Upper lobe of left lung (tissue), 6 donors: ENCODE results near the gene OR5M11. TPM values are rescaled to one million over a fixed set of nuclear protein-coding genes. Genes with fewer than 3 reads are reported as not detected.
"Not testable (repeated sequence)": the region's sequence is repeated elsewhere in the genome, so short reads cannot be mapped to it uniquely, and the experiment has no call there.

Experiments used
- ATAC-seq, 2 donors: fragments of 200-7000 bp; cut with Tn5 transposase; one replicate each; pipeline ENCODE4 v1.9.1; 2022; ENCODE audit warnings: mild to moderate bottlenecking in 2 of 2, moderate library complexity in 2 of 2; ENCODE audit not compliant: low FRiP score in 2 of 2
- DNase-seq, 2 donors: peaks; one replicate each; pipeline ENCODE4 v3.0.0-alpha.2; 2019 to 2020
- H3K27ac ChIP-seq, 4 donors: fragments of 200-600 bp; sonication (generic); one replicate each; pipeline ENCODE4 v1.5.1; 2016 to 2019
- H3K27me3 ChIP-seq, 4 donors: fragments of 200-600 bp; sonication (generic); one replicate each; pipeline ENCODE4 v1.5.1; 2017 to 2019
- H3K36me3 ChIP-seq, 4 donors: fragments of 200-600 bp; sonication (generic); one replicate each; pipeline ENCODE4 v1.5.1; 2016 to 2019
- H3K4me1 ChIP-seq, 4 donors: fragments of 200-600 bp; sonication (generic); one replicate each; pipeline ENCODE4 v1.5.1; 2018 to 2019
- H3K4me3 ChIP-seq, 4 donors: fragments of 200-600 bp; sonication (generic); one replicate each; pipeline ENCODE4 v1.5.1; 2017 to 2019; ENCODE audit warnings: mild to moderate bottlenecking in 2 of 4, moderate library complexity in 1 of 4
- H3K9me3 ChIP-seq, 4 donors: fragments of 200-600 bp; sonication (generic); one replicate each; pipeline ENCODE4 v1.5.1; 2018 to 2019
- CTCF ChIP-seq, 6 experiments: fragments of 450-650 bp in 4 of 6; fragments of 200-600 bp in 2 of 6; sonication (generic) in 2 of 6; IDR thresholded peaks; one replicate each; pipeline ENCODE4 v1.5.1; 2016 to 2019; ENCODE audit warnings: antibody characterized with exemption in 6 of 6
- EP300 ChIP-seq, 4 donors: sonication (generic); formaldehyde crosslinking; IDR thresholded peaks; one replicate each; pipeline ENCODE4 v1.5.1; 2017; ENCODE audit warnings: antibody characterized with exemption in 4 of 4, control low read depth in 2 of 4
- POLR2A ChIP-seq, 4 donors: fragments of 450-650 bp; IDR thresholded peaks; one replicate each; pipeline ENCODE4 v1.5.1; 2016 to 2017; ENCODE audit warnings: antibody characterized with exemption in 4 of 4, mild to moderate bottlenecking in 2 of 4
- POLR2AphosphoS5 ChIP-seq, 2 donors: sonication (generic); formaldehyde crosslinking; IDR thresholded peaks; one replicate each; pipeline ENCODE4 v1.5.1; 2017; ENCODE audit warnings: antibody characterized with exemption in 2 of 2
- WGBS, 2 donors: methylation state at CpG; one replicate each; pipeline ENCODE4 v1.1.5; 2017 to 2018; 5-methylcytosine and 5-hydroxymethylcytosine counted together
- total RNA-seq, 6 donors: library from RNA; depleted of rRNA in 4 of 6; stranded (reverse); fragments of >200 nt in 4 of 6; gene quantifications; one replicate each; pipeline versions ENCODE4 v1.1.0 to v1.2.1, GENCODE V29; 2016 to 2021
- donor health status: DM: no; HTN: no; CAD: no; lungs with moderate emphysema.
- donor health status: DM: no; HTN: yes; CAD: no; lungs with severe emphysema.

The OR5M11 gene
- total RNA-seq: not detected

DNA sequence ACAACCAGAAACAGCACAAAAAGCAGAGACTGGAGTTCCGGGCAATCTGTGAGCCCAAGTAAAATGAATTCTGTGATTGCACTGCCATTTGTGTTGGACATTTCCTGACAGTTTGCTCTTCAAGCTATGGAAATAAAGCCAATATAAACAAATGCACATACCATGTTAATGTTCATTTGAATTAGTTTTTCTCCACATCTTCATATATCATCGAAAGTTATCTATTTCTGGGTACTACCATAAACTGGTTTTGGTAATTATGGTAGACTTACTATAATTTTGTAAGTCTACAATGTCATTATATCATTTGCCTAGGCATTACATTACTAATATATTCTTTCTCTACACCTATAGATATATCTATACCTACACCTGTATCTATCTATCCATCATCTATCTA, at the start of gene OR5M11:
TSS of gene OR5M11 (minus strand) at position 101 of the 400 bp plus-strand sequence. CDS start at position 101, 0 bp downstream.
- TF ChIP-seq EP300 (IDR thresholded peaks at IDR 0.05): no peak
- no peak for TF ChIP-seq POLR2AphosphoS5 (IDR thresholded peaks at IDR 0.05)
- no peak for TF ChIP-seq POLR2A (IDR thresholded peaks at IDR 0.05)
- no peak for TF ChIP-seq CTCF (IDR thresholded peaks at IDR 0.05)
- Histone ChIP-seq H3K27ac (no peak within 1 kb of the TSS), H3K27me3 (no peaks in the 10 kb centered on the region), H3K4me3 (no peak within 1 kb of the TSS), H3K9me3 (no peaks in the 10 kb centered on the region), H3K36me3 (no peaks in the 10 kb centered on the region), H3K4me1 (no peaks in the 10 kb centered on the region)
- ATAC-seq (no peak), DNase-seq (no peak)
- WGBS, 2 donors: 86 to 90% methylated on average over 2 of the region's 2 CpGs

DNA sequence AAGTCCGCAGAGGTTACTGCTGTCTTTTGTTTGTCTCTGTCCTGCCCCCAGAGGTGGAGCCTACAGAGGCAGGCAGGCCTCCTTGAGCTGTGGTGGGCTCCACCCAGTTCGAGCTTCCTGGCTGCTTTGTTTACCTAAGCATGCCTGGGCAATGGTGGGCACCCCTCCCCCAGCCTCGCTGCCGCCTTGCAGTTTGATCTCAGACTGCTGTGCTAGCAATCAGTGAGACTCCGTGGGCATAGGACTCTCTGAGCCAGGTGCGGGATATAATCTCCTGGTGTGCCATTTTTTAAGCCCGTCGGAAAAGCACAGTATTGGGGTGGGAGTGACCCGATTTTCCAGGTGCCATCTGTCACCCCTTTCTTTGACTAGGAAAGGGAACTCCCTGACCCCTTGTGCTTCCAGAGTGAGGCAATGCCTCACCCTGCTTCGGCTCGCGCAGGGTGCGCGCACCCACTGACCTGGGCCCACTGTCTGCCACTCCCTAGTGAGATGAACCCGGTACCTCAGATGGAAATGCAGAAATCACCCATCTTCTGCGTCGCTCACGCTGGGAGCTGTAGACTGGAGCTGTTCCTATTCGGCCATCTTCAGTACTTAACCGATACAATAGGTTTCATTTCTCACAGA, 49.1 kb upstream of the OR5M11 start:
- ATAC-seq: not testable (repeated sequence)

GRCh38 chr11:56577621-56578020, 34.6 kb upstream of the OR5M11 start, which contains the start of gene OR5M10:
OR5M10 (minus strand) TSS chr11:56577721; CDS start chr11:56577721, 0 bp downstream.
- WGBS, 2 donors: 46 to 51% methylated on average over 3 of the region's 3 CpGs
- TF ChIP-seq POLR2A (IDR thresholded peaks at IDR 0.05): no peak
- TF ChIP-seq EP300 (IDR thresholded peaks at IDR 0.05): no peak
- no peak for TF ChIP-seq POLR2AphosphoS5 (IDR thresholded peaks at IDR 0.05)
- no peak for TF ChIP-seq CTCF (IDR thresholded peaks at IDR 0.05)

More for the DNA sequence above, 49.1 kb upstream of the OR5M11 start:
- H3K27me3 ChIP-seq, H3K27ac ChIP-seq, H3K36me3 ChIP-seq, H3K4me1 ChIP-seq, H3K4me3 ChIP-seq: not testable (repeated sequence)
- 92 to 93% methylated on average over 17 to 20 of the region's 20 CpGs for WGBS, 2 donors
- H3K9me3 ChIP-seq: peaks cover 0 to 10% (median 2%) of the 10 kb centered on the region in 4 donors
- DNase-seq: peak in 1 of 2 donors; percentile 29

DNA sequence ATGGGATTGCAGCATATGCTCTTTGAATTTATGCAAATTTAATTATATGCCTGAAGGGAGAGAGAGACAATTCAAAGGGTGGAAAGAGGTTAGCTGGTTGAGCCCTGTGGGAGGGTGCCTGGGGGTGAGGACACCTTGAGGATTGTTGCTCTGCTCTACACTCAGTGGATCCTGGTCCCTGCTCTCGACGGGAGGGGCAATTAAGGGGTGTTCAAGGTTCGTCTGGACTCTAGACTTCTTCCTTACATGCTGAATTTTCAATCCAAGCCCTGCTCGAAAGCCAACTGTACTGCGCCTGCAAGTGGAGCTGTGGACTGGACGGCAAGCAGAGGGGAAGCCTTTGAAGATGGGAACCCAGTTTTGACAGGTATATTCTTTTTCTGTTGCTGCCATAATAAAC, 15.5 kb upstream of the OR5M11 start:
- H3K4me1 ChIP-seq: no peaks in the 10 kb centered on the region
- H3K27ac ChIP-seq: no peak overlapping the region
- H3K27me3 ChIP-seq: no peaks in the 10 kb centered on the region
- no peak for TF ChIP-seq POLR2A (IDR thresholded peaks at IDR 0.05)
- no peak for TF ChIP-seq POLR2AphosphoS5 (IDR thresholded peaks at IDR 0.05)
- H3K36me3 ChIP-seq: no peaks in the 10 kb centered on the region
- H3K4me3 ChIP-seq: no peak overlapping the region
- no peak for ATAC-seq
- 54 to 65% methylated on average over 6 of the region's 6 CpGs for WGBS, 2 donors
- DNase-seq: no peak
- peaks cover 0 to 4% (median 0%) of the 10 kb centered on the region in 4 donors for H3K9me3 ChIP-seq

More at GRCh38 chr11:56577621-56578020, 34.6 kb upstream of the OR5M11 start, which contains the start of gene OR5M10:
- Histone ChIP-seq H3K9me3 (no peaks in the 10 kb centered on the region), H3K27ac (no peak within 1 kb of the TSS), H3K27me3 (no peaks in the 10 kb centered on the region), H3K4me3 (no peak within 1 kb of the TSS), H3K36me3 (no peaks in the 10 kb centered on the region), H3K4me1 (no peaks in the 10 kb centered on the region)
- DNase-seq (no peak), ATAC-seq (no peak)

DNA sequence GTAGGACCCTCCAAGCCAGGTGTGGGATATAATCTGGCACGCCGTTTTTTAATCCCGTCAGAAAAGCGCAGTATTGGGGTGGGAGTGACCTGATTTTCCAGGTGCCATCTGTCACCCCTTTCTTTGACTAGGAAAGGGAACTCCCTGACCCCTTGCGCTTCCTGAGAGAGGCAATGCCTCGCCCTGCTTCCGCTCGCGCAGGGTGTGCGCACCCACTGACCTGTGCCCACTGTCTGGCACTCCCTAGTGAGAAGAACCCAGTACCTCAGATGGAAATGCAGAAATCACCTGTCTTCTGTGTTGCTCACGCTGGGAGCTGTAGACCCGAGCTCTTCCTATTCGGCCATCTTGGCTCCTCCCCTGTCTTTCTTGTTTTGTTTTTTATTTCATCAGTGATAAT, 11.6 kb upstream of the OR5M11 start:
- peak in 1 of 2 donors; percentile 54 for DNase-seq
- not testable (repeated sequence) for H3K4me3 ChIP-seq, H3K36me3 ChIP-seq, H3K27ac ChIP-seq, H3K9me3 ChIP-seq, ATAC-seq, H3K27me3 ChIP-seq, H3K4me1 ChIP-seq
- 79 to 91% methylated on average over 12 to 13 of the region's 13 CpGs for WGBS, 2 donors

GRCh38 chr11:56545531-56545930, 2.5 kb upstream of the OR5M11 start:
- Histone ChIP-seq H3K4me1 (no peaks in the 10 kb centered on the region), H3K36me3 (no peaks in the 10 kb centered on the region), H3K9me3 (no peaks in the 10 kb centered on the region), H3K27ac (no peak overlapping the region), H3K4me3 (no peak overlapping the region), H3K27me3 (no peaks in the 10 kb centered on the region)
- WGBS, 2 donors: 88 to 90% methylated on average over 6 of the region's 6 CpGs
- DNase-seq (no peak), ATAC-seq (no peak)
- no peak for TF ChIP-seq EP300 (IDR thresholded peaks at IDR 0.05)
- TF ChIP-seq POLR2AphosphoS5 (IDR thresholded peaks at IDR 0.05): no peak
- no peak for TF ChIP-seq POLR2A (IDR thresholded peaks at IDR 0.05)
- no peak for TF ChIP-seq CTCF (IDR thresholded peaks at IDR 0.05)
